SK-N-SH treated with all-trans-retinoic acid at 6 μM for 48 hours (cell line): ENCODE measurements around the gene THRAP3.

ENCODE experiments used
- ATAC-seq: fragments of 200-7000 bp; cut with Tn5 transposase; 3 replicates; pipeline ENCODE4 v1.9.1; 2020; ENCODE audit warnings: mild to moderate bottlenecking, moderate library complexity
- BACH2 ChIP-seq: fragments of 250-450 bp; sonication (Bioruptor Pico); IDR thresholded peaks from 2 replicates; pipeline ENCODE4 v1.9.0; 2021; ENCODE audit warnings: mild to moderate bottlenecking, borderline replicate concordance
- ESRRG ChIP-seq: fragments of 250-450 bp; sonication (Bioruptor Pico); IDR thresholded peaks from 2 replicates; pipeline ENCODE4 v1.6.1; 2021; ENCODE audit warnings: mild to moderate bottlenecking
- GLIS3 ChIP-seq: fragments of 250-450 bp; sonication (Bioruptor Pico); IDR thresholded peaks from 2 replicates; pipeline ENCODE4 v1.5.0; 2020; ENCODE audit warnings: mild to moderate bottlenecking, moderate library complexity
- ISL1 ChIP-seq: fragments of 250-450 bp; sonication (Bioruptor Pico); IDR thresholded peaks from 2 replicates; pipeline ENCODE4 v2.1.2; 2022; ENCODE audit warnings: mild to moderate bottlenecking, moderate library complexity
- OSR1 ChIP-seq: fragments of 250-450 bp; sonication (Bioruptor Pico); IDR thresholded peaks from 2 replicates; pipeline ENCODE4 v1.8.0; 2022; ENCODE audit warnings: moderate library complexity, mild to moderate bottlenecking, inconsistent platforms
- PPARA ChIP-seq: fragments of 250-450 bp; sonication (Bioruptor Pico); IDR thresholded peaks from 2 replicates; pipeline ENCODE4 v1.5.0; 2020; ENCODE audit warnings: mild to moderate bottlenecking, borderline replicate concordance
- RARB ChIP-seq: fragments of 250-450 bp; sonication (Bioruptor Pico); IDR thresholded peaks from 2 replicates; pipeline ENCODE4 v1.8.0; 2021; ENCODE audit warnings: mild to moderate bottlenecking, moderate library complexity
- SNAI2 ChIP-seq: fragments of 250-450 bp; sonication (Bioruptor Pico); IDR thresholded peaks from 2 replicates; pipeline ENCODE4 v1.5.0; 2020; ENCODE audit warnings: mild to moderate bottlenecking, moderate library complexity
- TCF4 ChIP-seq: fragments of 250-450 bp; sonication (Bioruptor Pico); IDR thresholded peaks from 2 replicates; pipeline ENCODE4 v1.8.0; 2021; ENCODE audit warnings: mild to moderate bottlenecking, moderate library complexity, borderline replicate concordance
- TOX ChIP-seq: fragments of 250-450 bp; sonication (Bioruptor Pico); IDR thresholded peaks from 2 replicates; pipeline ENCODE4 v1.8.0; 2021; ENCODE audit warnings: mild to moderate bottlenecking, moderate library complexity, borderline replicate concordance
- ZC3H10 ChIP-seq: fragments of 250-450 bp; sonication (Bioruptor Pico); IDR thresholded peaks from 2 replicates; pipeline ENCODE4 v1.5.1; 2021; ENCODE audit warnings: mild to moderate bottlenecking, moderate library complexity
- ZFP3 ChIP-seq: fragments of 250-450 bp; sonication (Bioruptor Pico); IDR thresholded peaks from 2 replicates; pipeline ENCODE4 v1.5.0; 2020; ENCODE audit warnings: mild to moderate bottlenecking, moderate library complexity
- ZFP30 ChIP-seq: fragments of 450-650 bp; formaldehyde crosslinking; IDR thresholded peaks from 2 replicates; pipeline ENCODE4 v1.5.0; 2022; ENCODE audit warnings: mild to moderate bottlenecking, moderate library complexity
- ZNF565 ChIP-seq: fragments of 450-650 bp; formaldehyde crosslinking; conservative IDR thresholded peaks from 2 replicates; pipeline ENCODE4 v1.5.0; 2020; ENCODE audit warnings: low read depth, mild to moderate bottlenecking, moderate library complexity
- ZNF70 ChIP-seq: fragments of 450-650 bp; formaldehyde crosslinking; IDR thresholded peaks from 2 replicates; pipeline ENCODE4 v1.5.0; 2020; ENCODE audit warnings: mild to moderate bottlenecking, moderate library complexity
- ZNF8 ChIP-seq: fragments of 450-650 bp; formaldehyde crosslinking; IDR thresholded peaks from 2 replicates; pipeline ENCODE4 v1.5.0; 2020; ENCODE audit warnings: mild to moderate bottlenecking, moderate library complexity
- TF ChIP-seq, protein P1 (sequence below): fragments of 250-450 bp; sonication (Bioruptor Pico); IDR thresholded peaks from 2 replicates; pipeline ENCODE4 v1.5.0; 2020; ENCODE audit warnings: mild to moderate bottlenecking, moderate library complexity
- TF ChIP-seq, protein P2 (sequence below): fragments of 250-450 bp; sonication (Bioruptor Pico); IDR thresholded peaks from 2 replicates; pipeline ENCODE4 v1.5.1; 2020; ENCODE audit warnings: low read depth, mild to moderate bottlenecking, moderate library complexity
- TF ChIP-seq, protein P3 (sequence below): fragments of 250-450 bp; sonication (Bioruptor Pico); IDR thresholded peaks from 2 replicates; pipeline ENCODE4 v1.5.1; 2021; ENCODE audit warnings: mild to moderate bottlenecking, moderate library complexity

THRAP3 gene

DNA sequence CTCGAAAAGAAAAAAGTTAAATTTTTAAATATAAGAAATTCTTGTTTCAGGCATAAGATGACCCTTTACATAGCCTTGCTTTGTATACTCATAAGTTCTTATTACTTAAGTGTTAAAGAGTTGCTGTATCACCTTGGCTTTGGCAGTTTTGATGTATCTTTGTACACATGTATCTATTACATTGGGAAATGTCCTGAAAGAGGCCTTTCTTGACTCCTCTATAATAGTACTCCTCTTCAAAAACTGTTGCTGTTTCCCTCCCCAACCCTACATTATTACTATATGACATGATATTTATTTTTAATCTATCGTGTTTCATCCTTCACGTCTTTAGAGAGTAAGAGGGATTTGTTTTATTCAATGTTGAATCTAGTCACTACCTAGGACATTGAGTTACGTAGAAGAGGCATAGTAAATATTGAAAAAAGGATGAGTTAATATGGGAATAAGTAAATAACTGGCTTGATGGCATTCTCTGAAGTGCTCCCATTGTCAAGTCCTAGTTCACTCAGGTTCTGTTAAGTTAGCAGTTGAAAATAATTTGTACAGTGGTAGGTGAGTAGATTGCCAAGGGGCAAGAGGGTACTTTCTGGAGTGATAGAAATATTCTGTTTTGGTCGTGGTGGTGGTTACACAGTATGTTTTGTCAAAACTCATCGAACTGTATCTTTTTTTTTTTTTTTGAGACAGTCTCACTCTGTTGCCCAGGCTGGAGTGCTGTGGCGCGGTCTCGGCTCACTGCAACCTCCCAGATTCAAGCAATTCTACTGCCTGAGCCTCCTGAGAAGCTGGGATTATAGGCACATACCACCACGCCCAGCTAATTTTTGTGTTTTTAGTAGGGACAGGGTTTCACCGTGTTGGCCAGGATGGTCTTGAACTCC lies 8.2 kb downstream of the THRAP3 start:
- TF ChIP-seq TCF4 (CRISPR knock-in tag) (no peak), PPARA (no peak), ZNF70 (no peak), GLIS3 (CRISPR knock-in tag) (no peak)
- ATAC-seq = no peak

DNA sequence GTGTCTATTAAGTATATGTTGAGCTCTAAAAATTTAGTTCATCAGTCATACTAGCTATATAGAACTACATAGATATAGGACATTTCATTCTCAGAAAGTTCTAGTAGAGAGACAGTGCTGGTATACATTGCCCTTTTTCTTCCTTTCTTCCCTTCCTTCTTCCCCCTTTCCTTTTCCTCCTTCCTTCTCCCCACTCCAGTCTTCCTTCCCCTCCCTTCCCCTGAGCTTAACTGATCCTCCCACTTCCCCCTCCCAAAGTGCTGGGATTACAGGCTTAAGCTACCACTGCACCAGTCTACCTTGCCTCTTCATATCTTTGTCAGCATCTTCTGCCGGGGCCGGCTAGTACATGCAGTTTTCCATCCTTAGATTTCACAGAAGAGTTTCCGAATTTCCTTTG lies 12.1 kb downstream of the THRAP3 start:
- no peak for ATAC-seq

DNA sequence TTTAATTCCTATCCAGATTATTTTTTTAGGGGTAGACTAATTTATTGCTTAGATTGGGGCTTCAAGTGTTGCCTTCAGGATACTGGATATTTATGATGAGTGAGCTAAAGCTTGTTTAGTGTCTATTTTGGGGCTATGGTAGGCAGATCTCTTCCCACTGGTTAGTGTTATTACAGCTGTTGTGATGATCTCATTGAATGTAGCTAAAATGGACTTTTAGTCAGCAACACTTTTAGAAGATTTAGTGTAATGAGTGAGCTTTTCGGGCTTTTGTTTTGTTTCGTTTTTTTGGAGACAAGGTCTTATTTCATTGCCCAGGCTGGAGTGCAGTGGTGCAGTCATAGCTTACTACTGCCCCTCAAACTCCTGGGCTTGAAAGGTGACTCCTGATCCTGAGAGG lies 14.2 kb downstream of the THRAP3 start:
- no peak for ATAC-seq
- TF ChIP-seq PPARA (no peak), OSR1 (CRISPR knock-in tag) (no peak), ZFP30 (no peak), TOX (CRISPR knock-in tag) (no peak), GLIS3 (CRISPR knock-in tag) (no peak), ESRRG (no peak), ZNF8 (CRISPR knock-in tag) (no peak), RARB (no peak), ISL1 (CRISPR knock-in tag) (no peak), SNAI2 (CRISPR knock-in tag) (no peak), ZNF565 (CRISPR knock-in tag) (no peak), BACH2 (CRISPR knock-in tag) (no peak), TCF4 (CRISPR knock-in tag) (no peak), ZC3H10 (CRISPR knock-in tag) (no peak)
- TF ChIP-seq, protein P1, sequence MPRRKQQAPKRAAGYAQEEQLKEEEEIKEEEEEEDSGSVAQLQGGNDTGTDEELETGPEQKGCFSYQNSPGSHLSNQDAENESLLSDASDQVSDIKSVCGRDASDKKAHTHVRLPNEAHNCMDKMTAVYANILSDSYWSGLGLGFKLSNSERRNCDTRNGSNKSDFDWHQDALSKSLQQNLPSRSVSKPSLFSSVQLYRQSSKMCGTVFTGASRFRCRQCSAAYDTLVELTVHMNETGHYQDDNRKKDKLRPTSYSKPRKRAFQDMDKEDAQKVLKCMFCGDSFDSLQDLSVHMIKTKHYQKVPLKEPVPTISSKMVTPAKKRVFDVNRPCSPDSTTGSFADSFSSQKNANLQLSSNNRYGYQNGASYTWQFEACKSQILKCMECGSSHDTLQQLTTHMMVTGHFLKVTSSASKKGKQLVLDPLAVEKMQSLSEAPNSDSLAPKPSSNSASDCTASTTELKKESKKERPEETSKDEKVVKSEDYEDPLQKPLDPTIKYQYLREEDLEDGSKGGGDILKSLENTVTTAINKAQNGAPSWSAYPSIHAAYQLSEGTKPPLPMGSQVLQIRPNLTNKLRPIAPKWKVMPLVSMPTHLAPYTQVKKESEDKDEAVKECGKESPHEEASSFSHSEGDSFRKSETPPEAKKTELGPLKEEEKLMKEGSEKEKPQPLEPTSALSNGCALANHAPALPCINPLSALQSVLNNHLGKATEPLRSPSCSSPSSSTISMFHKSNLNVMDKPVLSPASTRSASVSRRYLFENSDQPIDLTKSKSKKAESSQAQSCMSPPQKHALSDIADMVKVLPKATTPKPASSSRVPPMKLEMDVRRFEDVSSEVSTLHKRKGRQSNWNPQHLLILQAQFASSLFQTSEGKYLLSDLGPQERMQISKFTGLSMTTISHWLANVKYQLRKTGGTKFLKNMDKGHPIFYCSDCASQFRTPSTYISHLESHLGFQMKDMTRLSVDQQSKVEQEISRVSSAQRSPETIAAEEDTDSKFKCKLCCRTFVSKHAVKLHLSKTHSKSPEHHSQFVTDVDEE = no peak
- TF ChIP-seq, protein P2, sequence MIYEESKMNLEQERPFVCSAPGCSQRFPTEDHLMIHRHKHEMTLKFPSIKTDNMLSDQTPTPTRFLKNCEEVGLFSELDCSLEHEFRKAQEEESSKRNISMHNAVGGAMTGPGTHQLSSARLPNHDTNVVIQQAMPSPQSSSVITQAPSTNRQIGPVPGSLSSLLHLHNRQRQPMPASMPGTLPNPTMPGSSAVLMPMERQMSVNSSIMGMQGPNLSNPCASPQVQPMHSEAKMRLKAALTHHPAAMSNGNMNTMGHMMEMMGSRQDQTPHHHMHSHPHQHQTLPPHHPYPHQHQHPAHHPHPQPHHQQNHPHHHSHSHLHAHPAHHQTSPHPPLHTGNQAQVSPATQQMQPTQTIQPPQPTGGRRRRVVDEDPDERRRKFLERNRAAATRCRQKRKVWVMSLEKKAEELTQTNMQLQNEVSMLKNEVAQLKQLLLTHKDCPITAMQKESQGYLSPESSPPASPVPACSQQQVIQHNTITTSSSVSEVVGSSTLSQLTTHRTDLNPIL = no peak
- TF ChIP-seq, protein P3, sequence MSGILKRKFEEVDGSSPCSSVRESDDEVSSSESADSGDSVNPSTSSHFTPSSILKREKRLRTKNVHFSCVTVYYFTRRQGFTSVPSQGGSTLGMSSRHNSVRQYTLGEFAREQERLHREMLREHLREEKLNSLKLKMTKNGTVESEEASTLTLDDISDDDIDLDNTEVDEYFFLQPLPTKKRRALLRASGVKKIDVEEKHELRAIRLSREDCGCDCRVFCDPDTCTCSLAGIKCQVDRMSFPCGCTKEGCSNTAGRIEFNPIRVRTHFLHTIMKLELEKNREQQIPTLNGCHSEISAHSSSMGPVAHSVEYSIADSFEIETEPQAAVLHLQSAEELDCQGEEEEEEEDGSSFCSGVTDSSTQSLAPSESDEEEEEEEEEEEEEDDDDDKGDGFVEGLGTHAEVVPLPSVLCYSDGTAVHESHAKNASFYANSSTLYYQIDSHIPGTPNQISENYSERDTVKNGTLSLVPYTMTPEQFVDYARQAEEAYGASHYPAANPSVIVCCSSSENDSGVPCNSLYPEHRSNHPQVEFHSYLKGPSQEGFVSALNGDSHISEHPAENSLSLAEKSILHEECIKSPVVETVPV (CRISPR knock-in tag) = no peak

More for the DNA sequence above, 12.1 kb downstream of the THRAP3 start:
- TF ChIP-seq TOX (CRISPR knock-in tag) (no peak), ZNF565 (CRISPR knock-in tag) (no peak), OSR1 (CRISPR knock-in tag) (no peak), RARB (no peak), GLIS3 (CRISPR knock-in tag) (no peak), ZFP3 (CRISPR knock-in tag) (no peak), PPARA (no peak)
- TF ChIP-seq, protein P3 (CRISPR knock-in tag) = no peak
- TF ChIP-seq, protein P1 = no peak
